Activated CD4-positive, alpha-beta T cell treated with anti-CD3 and anti-CD28 coated beads, Interleukin-2, amount 10 ng/mL, durations not matched to agents 24 days and 14 days (primary cell): ENCODE results near the gene ABRAXAS1. TPM values are rescaled to one million over a fixed set of nuclear protein-coding genes. Genes with fewer than 3 reads are reported as not detected.
"Not testable (repeated sequence)": the region's sequence is repeated elsewhere in the genome, so short reads cannot be mapped to it uniquely, and the experiment has no call there.

Experiments used
- DNase-seq: peaks from one replicate; pipeline ENCODE4 v3.0.0; 2022
- H3K27ac Mint-ChIP-seq: one replicate; pipeline ENCODE4 v1.8.0; 2022; ENCODE audit warnings: mild to moderate bottlenecking, mixed read lengths
- H3K27me3 Mint-ChIP-seq: one replicate; pipeline ENCODE4 v1.8.0; 2022; ENCODE audit warnings: mixed read lengths
- H3K36me3 Mint-ChIP-seq: one replicate; pipeline ENCODE4 v1.8.0; 2022; ENCODE audit warnings: low read depth, mild to moderate bottlenecking, mixed read lengths
- H3K4me1 Mint-ChIP-seq: one replicate; pipeline ENCODE4 v1.8.0; 2021; ENCODE audit warnings: mixed read lengths
- H3K4me3 Mint-ChIP-seq: one replicate; pipeline ENCODE4 v1.8.0; 2022; ENCODE audit warnings: mild to moderate bottlenecking, moderate library complexity, mixed read lengths
- H3K9me3 Mint-ChIP-seq: one replicate; pipeline ENCODE4 v1.8.0; 2021; ENCODE audit warnings: mixed read lengths
- intact Hi-C: fragments of 100-400 bp; cut with micrococcal nuclease; formaldehyde crosslinking; loops from one replicate; pipeline ENCODE4 v1.15.1; 2023
- total RNA-seq: library from RNA; stranded (reverse); gene quantifications from 2 replicates; pipeline ENCODE4 v1.2.3, GENCODE V29; 2022

The ABRAXAS1 gene
- total RNA-seq: 10.4 and 12.0 TPM in 2 replicates

DNA sequence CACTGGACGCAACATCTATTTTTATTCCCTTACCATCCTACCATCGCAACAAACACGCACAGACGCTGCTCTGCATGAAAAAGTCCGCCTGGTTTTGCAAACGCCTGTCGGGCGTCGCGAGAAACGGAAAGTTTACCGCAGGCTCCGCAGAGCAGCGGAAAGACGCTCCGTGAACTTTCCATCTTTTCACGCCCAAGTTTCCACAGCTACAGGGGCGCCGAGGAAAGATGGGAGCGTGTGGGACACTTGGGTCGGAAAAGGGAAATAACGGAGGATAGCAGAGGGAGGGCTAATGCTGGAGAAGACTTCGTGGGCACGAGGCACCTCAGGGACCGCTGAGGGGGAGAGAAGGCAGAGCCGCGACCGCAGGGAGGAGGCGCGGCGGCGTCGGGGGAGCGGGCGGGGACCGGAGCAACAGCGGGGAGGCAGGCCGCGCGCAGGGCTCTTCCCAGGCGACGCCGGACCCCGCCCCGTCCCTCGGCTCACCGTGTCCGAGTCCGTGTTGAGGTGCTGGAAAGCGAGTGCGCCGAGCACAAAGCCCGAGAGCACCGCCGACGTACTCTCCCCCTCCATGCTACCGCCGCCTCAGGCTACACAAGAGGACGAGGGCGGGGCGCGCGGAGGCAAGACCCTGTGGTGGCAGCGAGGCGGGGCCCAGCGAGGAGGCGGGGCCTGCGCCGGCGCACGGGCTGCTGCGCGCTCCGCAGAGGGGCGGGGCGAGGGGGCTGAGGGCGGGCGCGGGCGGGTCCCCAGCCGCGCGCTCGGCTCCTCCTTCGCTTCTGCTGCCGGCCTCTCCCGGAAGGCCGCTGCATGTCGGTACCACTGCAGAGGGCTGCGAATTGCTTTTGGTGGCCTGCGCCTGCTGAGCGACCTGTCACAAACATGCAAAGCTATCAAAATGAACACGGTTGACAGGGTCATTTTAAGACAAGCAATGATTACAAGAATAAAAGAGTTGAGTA is at the start of gene ABRAXAS1:
ABRAXAS1 (minus strand) TSS at position 601 of the 962 bp plus-strand sequence; CDS start at position 573, 28 bp downstream.
- intact Hi-C loops: loop anchor here (1.0 to 10.0 kb wide), 6 partner anchors 29 to 1110 kb away; partner anchors contain the start of genes COPS4, COQ2, GPAT3 and HELQ
- H3K27me3 Mint-ChIP-seq: no peaks in the 10 kb centered on the region
- H3K4me3 Mint-ChIP-seq: peak within 1 kb of the TSS; percentile 96
- H3K36me3 Mint-ChIP-seq: peaks cover 2% of the 10 kb centered on the region
- H3K27ac Mint-ChIP-seq: peak within 1 kb of the TSS; percentile 95
- DNase-seq: peak; percentile 98
- peaks cover 7% of the 10 kb centered on the region for H3K4me1 Mint-ChIP-seq
- H3K9me3 Mint-ChIP-seq: no peaks in the 10 kb centered on the region

DNA sequence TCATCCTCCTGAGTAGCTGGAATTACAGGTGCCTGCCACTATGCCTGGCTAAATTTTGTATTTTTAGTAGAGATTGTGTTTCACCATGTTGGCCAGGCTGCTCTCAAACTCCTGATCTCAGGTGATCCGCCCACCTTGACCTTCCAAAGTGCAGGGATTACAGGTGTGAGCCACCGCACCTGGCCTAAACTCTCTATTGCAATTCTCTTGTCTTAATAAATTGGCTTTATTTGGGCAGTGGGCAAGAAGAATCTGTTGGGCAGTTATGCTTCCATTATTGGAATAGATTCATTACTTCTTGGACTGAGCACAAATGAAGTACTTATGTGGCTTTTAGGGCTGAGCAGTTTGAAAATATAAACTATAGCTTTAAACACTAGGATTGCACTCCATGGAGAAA is 42.8 kb upstream of the ABRAXAS1 start:
- DNase-seq: no peak
- H3K4me1 Mint-ChIP-seq: no peaks in the 10 kb centered on the region

DNA sequence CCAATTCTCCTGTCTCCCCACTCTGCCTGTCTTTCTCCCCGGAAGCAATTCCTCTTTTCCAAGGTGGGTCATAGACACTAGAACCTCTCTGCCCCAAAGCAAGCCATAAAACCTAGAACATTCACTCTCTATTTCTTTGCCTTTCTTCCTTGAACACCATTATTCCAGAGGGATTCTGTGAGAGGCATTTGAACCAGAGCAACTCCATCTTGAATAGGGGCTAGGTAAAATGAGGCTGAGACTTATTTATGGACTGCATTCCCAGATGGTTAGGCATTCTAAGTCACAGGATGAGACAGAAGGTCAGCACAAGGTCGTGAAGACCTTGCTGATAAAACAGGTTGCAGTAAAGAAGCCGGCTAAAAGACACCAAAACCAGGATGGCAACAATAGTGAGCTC is 37.3 kb upstream of the ABRAXAS1 start:
- intact Hi-C loops: no loop called here
- Mint-ChIP-seq H3K4me1 (no peaks in the 10 kb centered on the region), H3K27me3 (peaks cover 10% of the 10 kb centered on the region), H3K4me3 (no peak overlapping the region), H3K9me3 (no peaks in the 10 kb centered on the region), H3K27ac (no peak overlapping the region), H3K36me3 (no peaks in the 10 kb centered on the region)
- DNase-seq: no peak

More for the DNA sequence above, 42.8 kb upstream of the ABRAXAS1 start:
- peaks cover 12% of the 10 kb centered on the region for H3K27me3 Mint-ChIP-seq
- no peaks in the 10 kb centered on the region for H3K9me3 Mint-ChIP-seq
- H3K36me3 Mint-ChIP-seq: no peaks in the 10 kb centered on the region
- H3K4me3 Mint-ChIP-seq: no peak overlapping the region
- intact Hi-C loops: no loop called here
- H3K27ac Mint-ChIP-seq: no peak overlapping the region

DNA sequence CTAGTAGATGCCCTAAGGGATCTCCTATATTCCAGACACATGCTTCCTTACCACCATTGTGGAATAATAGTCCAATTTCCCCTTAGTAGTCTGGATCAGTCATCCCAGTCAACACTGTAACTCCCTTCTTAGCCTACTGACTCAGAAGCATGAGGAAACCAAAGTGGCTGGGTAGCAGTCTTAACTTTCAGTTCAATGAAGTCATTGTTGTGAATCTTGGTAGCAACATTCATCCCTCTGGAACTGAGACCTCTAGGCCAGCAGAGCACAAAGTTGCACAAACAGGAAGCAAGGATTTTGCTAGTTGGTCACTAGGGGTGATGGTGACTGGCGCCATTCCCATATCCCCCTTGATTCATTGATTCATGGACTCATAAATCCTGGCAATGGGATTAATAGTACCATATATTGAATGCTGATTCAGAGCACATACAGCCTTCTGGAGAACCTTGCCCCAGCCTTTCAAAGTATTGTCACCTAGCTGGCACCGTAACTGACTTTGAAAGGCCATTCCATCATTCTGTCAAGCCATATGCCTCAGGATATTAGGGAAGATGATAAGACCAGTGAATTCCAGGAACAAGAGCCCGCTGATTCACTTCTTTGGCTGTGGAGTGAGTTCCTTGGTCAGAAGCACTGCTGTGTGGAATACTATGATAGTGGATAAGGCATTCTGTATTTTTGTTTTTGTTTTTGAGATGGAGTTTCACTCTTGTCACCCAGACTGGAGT is 31.3 kb upstream of the ABRAXAS1 start:
- Mint-ChIP-seq H3K4me1 (no peaks in the 10 kb centered on the region), H3K9me3 (no peaks in the 10 kb centered on the region), H3K4me3 (no peak overlapping the region), H3K27ac (no peak overlapping the region), H3K36me3 (no peaks in the 10 kb centered on the region), H3K27me3 (peaks cover 8% of the 10 kb centered on the region)
- no peak for DNase-seq
- intact Hi-C loops: no loop called here

DNA sequence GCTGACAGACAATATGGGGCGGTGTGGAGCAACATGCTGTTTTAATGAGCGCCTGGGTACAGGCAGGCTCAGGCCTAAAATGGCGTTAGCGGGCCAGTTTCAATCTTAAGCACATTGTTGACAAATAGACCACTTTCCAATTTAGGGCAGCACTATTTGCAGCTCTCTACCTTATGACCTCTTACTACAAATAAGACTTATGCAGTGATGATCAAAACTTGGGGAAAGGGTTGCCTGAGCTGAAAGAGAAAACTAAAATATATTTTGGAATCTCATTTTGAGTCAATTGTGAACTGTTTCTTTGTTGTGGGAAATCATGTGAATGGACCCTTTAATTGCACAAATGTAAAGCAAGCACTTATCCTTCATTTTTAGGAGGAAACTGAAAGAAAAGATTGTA is 25.5 kb upstream of the ABRAXAS1 start:
- no peaks in the 10 kb centered on the region for H3K36me3 Mint-ChIP-seq
- H3K4me3 Mint-ChIP-seq: no peak overlapping the region
- no peak for DNase-seq
- intact Hi-C loops: no loop called here
- peaks cover 3% of the 10 kb centered on the region for H3K27me3 Mint-ChIP-seq
- H3K4me1 Mint-ChIP-seq: peaks cover 4% of the 10 kb centered on the region
- no peaks in the 10 kb centered on the region for H3K9me3 Mint-ChIP-seq
- no peak overlapping the region for H3K27ac Mint-ChIP-seq

DNA sequence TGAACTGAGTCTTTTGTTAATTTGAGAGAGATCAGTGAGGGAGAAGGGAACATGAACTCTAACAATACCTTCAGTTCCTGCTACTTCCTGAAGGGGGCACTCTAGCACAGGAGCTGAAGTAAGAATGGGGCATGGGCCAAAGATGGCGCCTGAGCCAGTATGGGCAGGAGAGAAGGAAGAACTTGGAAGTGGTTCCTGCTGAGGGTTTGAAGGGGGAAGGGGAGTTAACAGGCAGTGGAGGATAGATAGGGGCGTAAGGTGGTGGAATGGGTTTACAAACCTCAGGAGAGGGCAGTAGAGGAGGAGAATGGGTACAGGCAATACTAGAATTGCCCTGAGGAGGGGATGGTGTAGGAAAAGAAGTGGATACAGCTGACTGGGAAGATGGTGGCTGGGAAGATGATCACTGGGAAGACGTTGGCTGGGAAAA is 24.3 kb upstream of the ABRAXAS1 start:
- H3K27ac Mint-ChIP-seq, H3K36me3 Mint-ChIP-seq, H3K27me3 Mint-ChIP-seq, H3K9me3 Mint-ChIP-seq, H3K4me1 Mint-ChIP-seq, H3K4me3 Mint-ChIP-seq: not testable (repeated sequence)
- intact Hi-C loops: loop anchor here (1.0 to 10.0 kb wide), 2 partner anchors 131 to 746 kb away; no protein-coding TSS in a partner anchor
- DNase-seq: peak; percentile 88

DNA sequence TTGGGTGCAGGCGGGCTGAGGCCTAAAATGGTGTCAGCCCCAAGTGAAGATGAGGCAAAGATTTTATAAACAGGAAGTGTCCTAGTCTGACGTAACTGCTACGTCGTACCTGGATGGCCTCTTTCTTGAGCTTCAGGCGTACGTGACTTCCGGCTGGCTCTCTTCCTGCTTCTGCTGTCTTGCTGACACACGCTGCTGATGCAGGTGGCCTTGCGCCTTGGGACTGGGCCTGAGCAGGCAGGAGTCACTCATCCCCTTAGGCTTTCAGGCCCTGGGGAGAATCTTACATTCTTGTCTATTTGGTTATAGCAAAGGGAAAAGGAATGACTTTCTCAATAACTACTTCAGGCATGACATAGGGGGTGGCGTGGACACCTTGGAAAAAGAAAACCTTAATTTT is 20.1 kb upstream of the ABRAXAS1 start:
- H3K4me1 Mint-ChIP-seq: peaks cover 8% of the 10 kb centered on the region
- H3K4me3 Mint-ChIP-seq: no peak overlapping the region
- no peaks in the 10 kb centered on the region for H3K27me3 Mint-ChIP-seq
- H3K27ac Mint-ChIP-seq: no peak overlapping the region
- no peak for DNase-seq
- H3K36me3 Mint-ChIP-seq: no peaks in the 10 kb centered on the region
- H3K9me3 Mint-ChIP-seq: no peaks in the 10 kb centered on the region
- intact Hi-C loops: loop anchor here (10.0 kb wide), 1 partner anchor 750 kb away; no protein-coding TSS in a partner anchor

DNA sequence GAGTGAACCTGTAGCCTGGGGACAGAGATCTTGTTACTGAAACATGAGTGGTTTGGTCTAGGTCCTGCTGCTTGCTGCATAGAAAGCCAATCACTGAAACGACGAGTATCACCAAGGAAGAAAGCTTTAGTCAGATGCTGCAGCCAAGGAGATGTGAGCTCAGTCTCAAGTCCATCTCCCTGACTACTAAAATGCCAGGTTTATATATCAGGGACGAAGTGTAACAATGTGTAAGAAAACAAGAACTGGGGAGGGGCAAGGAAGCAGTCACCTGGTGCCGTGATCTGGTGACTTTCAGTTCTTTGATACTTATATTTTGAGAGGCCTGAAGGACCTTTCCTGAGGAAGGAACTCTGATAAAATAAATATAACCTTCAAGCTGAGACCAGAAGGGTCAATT is 19.6 kb upstream of the ABRAXAS1 start:
- Mint-ChIP-seq H3K4me1 (peaks cover 8% of the 10 kb centered on the region), H3K27ac (peak overlapping the region; percentile 23), H3K27me3 (no peaks in the 10 kb centered on the region), H3K9me3 (no peaks in the 10 kb centered on the region), H3K4me3 (no peak overlapping the region), H3K36me3 (no peaks in the 10 kb centered on the region)
- no peak for DNase-seq
- intact Hi-C loops: loop anchor here (10.0 kb wide), 1 partner anchor 750 kb away; no protein-coding TSS in a partner anchor

DNA sequence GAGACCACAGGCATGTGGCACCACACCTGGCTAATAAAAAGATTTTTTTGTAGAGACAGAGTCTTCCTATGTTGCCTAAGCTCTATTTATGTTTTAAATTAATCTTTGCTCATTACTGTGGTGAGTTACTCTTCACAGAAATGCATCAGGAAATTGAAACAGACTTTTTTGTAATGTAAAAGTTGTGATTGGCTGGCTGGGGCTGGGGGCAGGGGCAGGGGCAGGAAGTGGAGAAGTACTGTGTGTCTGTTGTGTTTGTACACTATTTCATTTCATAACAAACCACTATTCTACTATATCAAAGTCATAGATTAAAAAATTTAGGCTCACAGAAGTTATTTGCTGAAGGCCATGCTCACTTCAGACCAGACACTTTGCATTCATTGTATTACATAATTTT is 19.1 kb upstream of the ABRAXAS1 start:
- intact Hi-C loops: loop anchor here (10.0 kb wide), 1 partner anchor 751 kb away; no protein-coding TSS in a partner anchor
- Mint-ChIP-seq H3K36me3 (no peaks in the 10 kb centered on the region), H3K9me3 (no peaks in the 10 kb centered on the region), H3K4me1 (peaks cover 5% of the 10 kb centered on the region), H3K4me3 (no peak overlapping the region), H3K27ac (no peak overlapping the region), H3K27me3 (no peaks in the 10 kb centered on the region)
- no peak for DNase-seq

DNA sequence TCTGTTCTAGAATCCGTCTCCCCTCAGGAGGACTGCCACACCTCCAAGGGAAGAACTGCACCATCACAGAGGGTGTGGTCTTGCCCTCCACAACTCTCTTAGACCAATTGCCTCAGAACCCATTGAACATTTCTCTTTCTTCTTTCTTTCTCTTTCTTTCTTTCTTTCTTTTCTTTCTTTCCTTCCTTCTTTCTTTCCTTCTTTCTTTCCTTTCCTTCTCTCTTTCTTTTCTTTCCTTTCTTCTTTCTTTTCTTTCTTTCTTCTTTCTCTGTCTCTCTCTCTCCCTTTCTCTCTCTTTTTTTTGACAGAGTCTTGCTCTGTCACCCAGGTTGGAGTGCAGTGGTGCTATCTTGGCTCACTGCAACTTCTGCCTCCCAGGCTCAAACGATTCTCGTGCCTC is 16.8 kb upstream of the ABRAXAS1 start:
- H3K9me3 Mint-ChIP-seq, H3K4me1 Mint-ChIP-seq, H3K4me3 Mint-ChIP-seq, DNase-seq, H3K27ac Mint-ChIP-seq, H3K27me3 Mint-ChIP-seq, H3K36me3 Mint-ChIP-seq: not testable (repeated sequence)
- intact Hi-C loops: loop anchor here (10.0 kb wide), 1 partner anchor 753 kb away; no protein-coding TSS in a partner anchor

DNA sequence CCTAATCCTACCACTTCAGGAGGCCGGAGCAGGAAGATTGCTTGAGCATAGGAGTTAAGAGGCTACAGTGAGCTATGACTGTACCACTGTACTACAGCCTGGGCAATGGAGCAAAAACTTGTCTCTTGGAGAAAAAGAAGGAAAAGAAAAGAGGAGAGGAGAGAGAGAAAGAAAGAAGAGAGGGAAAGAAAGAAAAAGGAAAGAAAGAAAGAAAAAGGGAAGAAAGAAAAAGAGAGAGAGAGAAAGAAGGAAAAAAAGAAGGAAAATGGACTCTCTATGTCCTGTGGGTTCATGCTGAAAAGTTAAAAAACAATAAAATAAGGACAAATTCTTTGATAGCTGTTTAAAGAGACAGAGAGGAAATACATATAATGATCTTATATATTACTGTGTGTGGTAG is 13.3 kb upstream of the ABRAXAS1 start:
- Mint-ChIP-seq H3K36me3 (no peaks in the 10 kb centered on the region), H3K4me3 (no peak overlapping the region), H3K9me3 (no peaks in the 10 kb centered on the region), H3K27me3 (peaks cover 5% of the 10 kb centered on the region), H3K27ac (no peak overlapping the region), H3K4me1 (peaks cover 1% of the 10 kb centered on the region)
- DNase-seq: no peak
- intact Hi-C loops: no loop called here

DNA sequence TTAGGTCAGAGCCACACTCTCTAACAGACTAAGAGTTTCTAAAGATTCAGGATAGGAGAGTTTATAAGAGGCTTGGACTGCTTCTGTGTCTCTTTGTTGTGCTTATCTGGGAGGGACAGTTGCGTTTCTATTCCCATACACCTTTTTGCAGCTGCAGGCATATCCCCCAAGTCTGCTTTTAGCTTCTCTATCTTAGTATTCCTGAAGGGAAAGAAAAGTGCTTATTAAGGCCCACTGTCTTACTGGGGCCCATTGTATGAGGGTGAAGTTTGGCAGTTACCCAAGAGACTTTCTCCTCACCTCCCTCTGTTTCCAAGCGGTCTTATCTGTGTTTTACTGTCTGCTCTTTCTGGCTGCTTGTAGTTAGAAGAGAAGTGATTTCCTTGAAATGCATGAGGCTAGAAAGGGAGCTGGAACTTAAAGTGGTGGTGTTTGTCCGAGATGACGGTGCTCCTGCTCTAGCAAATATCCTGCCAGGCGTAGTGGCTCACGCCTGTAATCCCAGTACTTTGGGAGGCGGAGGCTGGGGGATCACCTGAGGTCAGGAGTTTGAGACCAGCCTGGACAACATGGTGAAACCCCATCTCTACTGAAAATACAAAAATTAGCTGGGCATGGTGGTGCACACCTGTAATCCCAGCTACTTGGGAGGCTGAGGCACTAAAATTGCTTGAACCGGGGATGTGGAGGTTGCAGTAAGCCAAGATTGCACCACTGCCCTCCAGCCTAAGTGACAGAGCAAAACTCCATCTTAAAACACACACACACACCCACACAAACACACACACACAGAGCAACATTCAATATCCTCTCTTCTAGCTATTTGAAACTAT is 11.4 kb upstream of the ABRAXAS1 start:
- H3K4me3 Mint-ChIP-seq, H3K9me3 Mint-ChIP-seq, H3K27ac Mint-ChIP-seq, DNase-seq, H3K36me3 Mint-ChIP-seq, H3K27me3 Mint-ChIP-seq, H3K4me1 Mint-ChIP-seq, intact Hi-C loops: not testable (repeated sequence)

DNA sequence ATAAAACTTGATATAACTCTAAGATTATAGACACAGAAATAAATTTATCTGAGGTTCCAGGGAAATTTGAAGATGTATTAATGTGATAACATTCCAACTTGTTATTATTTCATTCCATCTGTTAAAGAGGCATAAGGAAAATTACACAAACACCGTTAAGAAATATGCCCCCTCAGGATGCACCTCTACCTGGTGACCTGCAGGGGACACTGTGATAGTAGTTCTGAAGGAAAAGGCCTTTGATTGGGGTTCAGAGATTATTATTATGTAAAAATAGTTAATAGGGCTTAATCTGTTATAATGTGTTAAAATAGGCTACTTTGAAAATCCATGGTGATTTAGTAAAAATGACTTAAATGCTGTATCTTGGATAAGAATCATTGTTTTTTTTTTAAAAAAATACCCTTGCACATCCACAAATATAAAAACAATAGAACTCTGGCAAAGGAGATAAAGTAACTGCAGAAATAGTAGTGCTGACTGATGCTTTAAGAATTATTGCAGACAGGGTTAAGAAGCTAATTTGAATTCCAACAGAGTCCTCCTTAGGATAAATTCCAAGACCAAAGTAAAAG is 6.1 kb upstream of the ABRAXAS1 start:
- H3K9me3 Mint-ChIP-seq: no peaks in the 10 kb centered on the region
- H3K27ac Mint-ChIP-seq: no peak overlapping the region
- H3K4me1 Mint-ChIP-seq: peaks cover 3% of the 10 kb centered on the region
- peak; percentile 71 for DNase-seq
- H3K36me3 Mint-ChIP-seq: no peaks in the 10 kb centered on the region
- intact Hi-C loops: loop anchor here (1.0 kb wide), 1 partner anchor 149 kb away; no protein-coding TSS in a partner anchor
- H3K4me3 Mint-ChIP-seq: no peak overlapping the region
- peaks cover 3% of the 10 kb centered on the region for H3K27me3 Mint-ChIP-seq
